Panc1 (cell line): ENCODE measurements around the gene CRYBG3.

Experiments
- CTCF ChIP-seq: fragments of 450-650 bp; IDR thresholded peaks from 2 replicates; pipeline ENCODE4 v1.5.1; 2017; ENCODE audit warnings: mild to moderate bottlenecking
- POLR2AphosphoS5 ChIP-seq: IDR thresholded peaks from 2 replicates; pipeline ENCODE4 v1.6.1; 2012; ENCODE audit warnings: mild to moderate bottlenecking, low read depth, low read length, moderate library complexity

GRCh38 chr3:97884586-97885123 lies 62.8 kb downstream of the CRYBG3 start:
- TF ChIP-seq CTCF (no peak), POLR2AphosphoS5 (no peak)
